NCI-H1105 treated with DMSO at 0.1 percent for 48 hours (cell line): ENCODE data around the gene CACNA2D4.

Experiments
- DNase-seq: peaks from one replicate; lab custom pipeline; 2025; lab: John Stamatoyannopoulos, UW

Gene CACNA2D4

DNA sequence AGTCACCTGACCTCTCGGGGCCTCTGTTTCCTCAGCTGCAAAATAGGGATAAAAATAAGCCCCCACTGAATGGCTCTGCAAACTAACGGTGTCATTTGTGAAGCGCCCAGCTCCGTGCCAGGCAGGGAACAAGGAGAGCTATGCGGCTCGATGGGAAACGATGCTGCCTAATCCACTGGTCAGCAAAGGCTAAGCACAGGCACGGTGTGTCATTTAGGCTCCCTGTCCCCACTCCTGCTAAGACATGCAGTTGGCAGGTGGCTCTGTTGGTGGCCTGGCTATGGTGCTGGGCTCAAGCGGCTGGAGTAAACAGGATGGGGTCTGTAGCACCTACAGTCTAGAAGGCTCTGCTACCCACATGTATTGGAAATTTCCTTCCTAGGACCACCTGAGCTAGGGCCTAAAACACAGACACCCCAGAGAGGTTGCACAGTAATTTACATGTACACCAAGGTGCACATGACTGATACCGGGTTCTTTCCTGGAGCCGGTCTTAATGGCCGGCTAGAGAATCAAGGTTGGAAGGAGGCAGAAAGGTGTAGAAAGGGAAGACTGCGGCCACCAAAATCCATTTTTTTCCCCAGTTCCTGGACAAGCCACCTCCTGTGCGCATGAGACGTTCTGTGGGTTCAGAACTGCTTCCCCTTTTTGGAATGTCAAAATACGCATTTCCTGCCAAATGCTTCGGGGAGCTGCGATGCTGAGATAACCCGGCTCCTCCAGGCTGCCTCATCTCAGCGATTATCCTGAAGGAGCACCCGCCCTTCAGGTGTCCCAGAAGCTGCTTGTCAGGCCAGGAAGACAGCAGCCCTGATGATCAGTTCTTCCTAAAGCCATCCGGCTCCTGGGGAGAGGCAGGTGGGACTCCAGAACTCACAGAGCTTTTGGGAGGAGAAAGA is 1.0 kb downstream of the CACNA2D4 start:
- no peak for DNase-seq

DNA sequence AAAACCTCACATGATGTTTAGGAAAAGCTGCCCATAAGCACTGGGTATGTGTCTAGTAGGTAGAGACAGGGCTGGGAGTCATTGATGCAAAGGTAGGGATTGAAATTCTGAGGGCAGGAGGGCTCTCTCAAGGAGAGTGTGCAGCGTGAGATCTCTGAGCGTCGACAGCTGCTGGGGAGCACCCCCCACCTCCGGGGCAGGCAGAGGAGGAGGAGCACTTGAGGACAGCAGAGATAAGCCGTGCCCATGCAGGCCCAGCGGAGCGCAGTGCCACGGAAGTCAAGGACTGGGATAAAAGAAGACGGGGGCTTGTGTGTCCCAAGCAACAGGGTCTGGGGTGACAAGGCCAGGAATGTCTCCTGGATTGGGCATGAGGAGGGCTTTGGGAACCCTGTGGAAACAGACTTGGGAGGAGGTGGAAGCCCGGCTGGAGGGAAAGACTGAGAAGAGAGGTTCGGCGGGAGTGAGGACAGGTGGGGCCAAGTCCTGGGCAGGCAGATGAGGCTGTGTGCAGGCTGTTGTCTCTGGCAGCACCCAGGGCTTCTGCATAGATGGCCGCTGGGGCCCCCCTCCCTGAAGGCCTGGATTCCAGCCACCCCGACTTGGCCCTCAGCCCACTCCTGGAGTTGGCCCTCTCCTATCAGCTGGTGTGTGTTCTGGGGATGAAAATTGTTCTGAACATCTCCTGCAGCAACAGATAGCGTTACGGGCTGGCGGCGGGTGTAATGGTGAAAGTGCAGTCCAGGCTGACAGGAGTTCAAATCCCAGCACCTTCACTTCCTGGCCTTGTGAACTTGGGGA is 1.9 kb downstream of the CACNA2D4 start:
- DNase-seq, result peak; percentile 85

DNA sequence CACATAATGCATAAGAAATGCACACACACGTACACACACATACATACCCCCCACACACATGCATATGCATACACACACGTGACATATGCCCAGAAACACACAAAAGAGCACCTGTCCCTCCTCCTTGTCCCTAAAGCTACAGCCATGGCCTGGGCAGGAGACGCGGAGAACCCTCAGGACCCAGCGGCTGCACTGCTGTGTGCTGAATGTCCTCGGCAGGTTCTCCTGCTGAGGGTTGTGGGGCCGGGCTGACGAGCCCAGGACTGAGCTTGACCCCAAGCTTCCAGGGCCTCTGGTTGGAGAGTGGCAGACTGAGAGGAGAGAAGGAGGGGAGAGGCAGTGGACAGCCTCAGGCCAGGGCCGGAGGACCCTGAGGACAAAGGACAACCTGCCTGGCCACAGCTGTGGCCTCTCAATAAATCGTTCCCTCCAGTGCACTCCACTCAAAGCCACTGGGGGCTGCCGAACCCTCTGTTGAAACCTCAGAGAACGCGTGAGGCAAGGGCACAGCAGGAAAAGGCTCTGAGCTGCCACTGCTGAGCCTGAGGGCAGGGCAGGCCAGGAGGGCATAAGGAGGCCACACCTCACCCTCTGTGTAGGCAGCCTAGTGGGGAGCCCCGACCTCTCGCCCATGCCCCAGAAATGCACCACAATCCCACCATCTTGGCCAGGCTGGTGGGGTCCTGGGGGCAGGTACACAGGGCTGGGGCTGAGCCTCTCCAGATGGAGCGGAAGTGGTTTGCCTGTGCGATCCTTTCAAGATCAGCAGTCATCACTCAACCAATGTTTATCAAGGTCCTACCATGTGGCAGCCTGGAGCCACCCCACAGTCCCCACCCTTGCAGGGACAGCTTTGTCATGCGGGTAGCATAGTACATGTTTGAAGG is 3.1 kb downstream of the CACNA2D4 start:
- DNase-seq, result no peak

DNA sequence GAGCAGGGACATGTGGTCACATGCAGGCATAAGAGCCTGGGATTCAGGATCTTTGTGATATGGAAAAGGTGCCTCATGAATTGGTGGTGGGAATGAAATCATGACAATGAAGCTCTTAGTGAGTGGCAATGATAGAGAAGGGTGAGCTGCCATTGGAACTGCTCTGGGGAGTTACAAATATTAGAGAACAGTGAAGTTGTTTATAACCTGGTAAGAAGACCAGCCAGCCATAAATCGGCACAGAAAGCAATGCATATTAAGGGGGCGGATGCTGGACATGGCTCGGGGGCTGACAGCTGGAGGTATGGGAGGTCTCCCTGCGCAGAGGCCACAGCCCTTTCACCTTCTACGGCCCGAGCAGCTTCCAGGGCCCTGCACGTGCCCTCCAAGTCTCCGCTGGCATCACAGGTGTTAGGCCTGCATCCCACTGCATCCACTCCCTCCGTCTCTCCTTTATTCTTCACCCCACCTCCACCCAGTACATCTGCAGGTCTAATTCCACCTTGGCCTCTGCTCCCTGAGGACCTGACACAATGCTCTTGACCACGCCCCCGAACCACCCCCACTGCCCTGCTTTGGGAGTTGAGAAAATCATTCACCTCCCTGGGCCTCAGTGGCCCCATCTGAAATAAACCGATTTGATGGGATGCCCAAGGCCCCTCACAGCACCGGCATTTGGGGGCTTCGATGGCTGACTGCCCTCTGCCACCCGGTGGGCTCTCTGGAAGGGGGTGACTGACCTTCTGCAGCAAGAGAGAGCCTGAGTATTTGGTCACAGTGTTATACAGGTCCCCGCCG is 4.1 kb downstream of the CACNA2D4 start:
- no peak for DNase-seq

DNA sequence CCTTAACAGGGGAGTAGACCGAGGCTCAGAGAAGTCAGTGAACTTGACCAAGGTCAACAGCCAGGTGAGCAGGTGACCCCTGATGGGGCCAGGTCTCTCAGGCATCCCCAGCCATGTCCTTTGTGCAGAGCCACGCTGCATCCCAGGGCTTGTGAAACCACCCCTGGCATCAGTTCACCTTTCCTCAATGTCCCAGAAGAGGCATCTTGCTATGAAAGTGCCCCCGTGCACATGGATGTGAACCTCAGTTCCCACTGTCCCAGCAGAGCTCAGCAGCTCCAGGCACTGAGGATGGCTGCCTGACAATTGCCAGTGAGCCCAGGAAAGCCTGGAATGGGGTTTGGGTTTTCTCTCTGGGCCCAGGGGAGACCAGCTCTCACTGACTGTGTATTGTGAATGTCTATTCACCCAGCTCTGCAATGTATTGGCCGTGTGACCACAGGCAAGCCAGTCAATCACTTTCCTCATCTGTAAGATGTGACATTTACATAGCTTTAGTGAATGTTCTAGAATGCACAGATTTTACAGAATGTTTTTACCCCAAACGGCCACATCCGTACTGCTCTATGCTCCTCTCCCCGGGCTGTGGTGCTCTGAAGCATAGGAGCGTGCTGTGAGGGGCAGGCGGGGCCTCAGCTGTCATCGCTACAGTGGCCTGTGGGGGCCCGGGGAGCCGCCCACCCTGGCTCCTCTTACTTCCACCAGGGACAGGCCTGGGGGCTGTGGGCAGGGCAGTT is 4.9 kb downstream of the CACNA2D4 start:
- DNase-seq, result no peak

DNA sequence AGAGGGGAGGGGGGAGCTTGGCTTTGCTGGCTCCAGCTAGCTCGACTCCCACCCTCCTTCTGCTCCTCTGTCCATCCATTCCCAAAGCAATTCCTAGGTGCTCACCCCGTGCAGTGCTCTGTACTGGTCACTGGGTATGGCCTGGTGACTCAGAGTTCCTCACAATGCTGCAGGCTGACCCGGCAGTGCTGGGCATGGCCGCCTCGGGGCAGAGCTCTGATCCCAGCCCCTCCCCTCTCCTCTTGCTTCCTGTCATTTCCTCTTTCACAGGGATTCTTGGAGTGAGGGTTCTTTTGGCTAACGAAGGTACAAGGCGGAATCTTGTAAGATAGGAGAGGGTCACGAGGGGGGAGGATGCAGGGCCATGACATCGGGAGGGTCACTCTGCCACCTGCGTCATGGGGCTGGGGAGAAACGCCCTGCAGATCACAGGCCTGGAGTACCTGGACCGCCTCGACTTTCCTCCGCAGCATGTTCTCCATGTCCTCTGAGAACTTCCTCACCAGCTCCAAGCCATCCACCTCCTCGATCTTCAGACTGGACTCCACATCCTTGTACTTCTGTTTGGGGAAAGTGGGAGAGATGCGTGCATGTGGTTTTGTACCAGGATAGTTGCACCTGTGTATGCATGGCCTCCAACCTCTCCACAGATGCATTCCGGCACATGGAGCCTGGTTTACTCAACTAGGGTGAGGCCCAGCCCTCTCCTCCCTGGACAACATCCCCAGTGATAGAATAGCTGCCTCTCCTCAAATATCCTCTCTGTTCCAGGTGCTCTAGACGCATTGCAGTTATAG is 5.7 kb downstream of the CACNA2D4 start:
- DNase-seq, result no peak

DNA sequence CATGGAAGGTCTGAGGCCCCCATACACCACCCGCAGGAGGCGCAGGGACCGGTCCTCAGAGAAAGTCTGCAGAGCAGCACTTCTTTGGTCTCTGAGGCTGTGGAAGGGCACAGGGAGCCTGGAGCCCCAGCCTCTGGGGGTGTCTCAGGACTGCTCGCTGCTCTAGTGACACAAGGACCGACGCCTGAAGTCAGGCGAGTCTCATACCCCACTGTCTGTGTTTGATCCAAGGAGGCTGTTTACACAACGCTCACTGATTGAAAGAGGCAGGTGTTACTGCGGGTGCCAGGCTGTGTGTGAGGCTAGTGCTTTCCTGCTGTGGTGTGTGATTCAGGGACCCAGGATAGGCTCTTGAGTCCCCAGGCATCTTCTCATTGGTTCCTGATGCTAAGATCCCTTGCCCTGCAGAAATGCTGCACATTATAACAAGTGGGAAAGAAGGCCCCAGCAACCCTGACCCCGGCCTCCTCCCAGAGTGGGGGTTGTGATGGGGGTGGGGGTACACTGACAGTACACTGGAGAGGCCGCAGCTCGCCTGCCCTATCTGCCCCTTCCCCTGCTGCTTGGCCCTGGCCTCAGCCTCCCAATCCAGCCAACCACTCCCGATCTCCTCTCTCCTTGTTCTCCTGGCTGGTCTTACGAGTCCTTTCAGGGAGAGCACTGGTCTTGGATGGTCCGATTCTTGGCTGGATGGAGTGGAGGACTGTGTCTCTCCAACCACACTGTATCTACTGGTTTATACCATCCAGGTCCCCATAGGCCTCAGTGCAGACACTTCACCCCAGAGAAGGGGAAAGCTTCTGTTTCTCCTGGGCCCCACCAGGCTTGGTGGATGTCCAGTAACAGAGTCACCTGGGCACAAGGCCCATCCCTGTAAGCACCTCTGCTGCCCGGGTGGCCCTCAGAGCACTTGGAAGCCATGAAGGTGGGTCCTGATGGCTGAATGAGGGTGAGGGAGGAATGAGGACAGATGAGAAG is 6.6 kb downstream of the CACNA2D4 start:
- DNase-seq, result peak; percentile 48

DNA sequence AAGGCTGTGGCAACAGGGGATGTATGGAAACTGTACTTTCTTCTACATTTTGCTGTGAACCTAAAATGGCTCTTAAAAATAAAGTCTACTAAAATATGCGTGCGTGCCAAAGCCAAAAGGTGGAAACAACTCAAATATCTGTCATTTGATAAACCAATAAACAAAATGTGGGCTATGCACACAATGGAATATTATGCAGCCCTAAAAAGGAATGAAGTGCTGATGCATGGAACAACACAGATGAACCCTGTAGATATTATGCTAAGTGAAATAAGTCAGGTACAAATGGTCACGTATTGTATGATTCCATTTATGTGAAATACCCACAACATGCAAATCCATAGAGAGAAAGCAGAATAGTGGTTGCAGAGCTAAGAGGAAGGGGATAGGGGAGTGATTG is 8.0 kb downstream of the CACNA2D4 start:
- no peak for DNase-seq

DNA sequence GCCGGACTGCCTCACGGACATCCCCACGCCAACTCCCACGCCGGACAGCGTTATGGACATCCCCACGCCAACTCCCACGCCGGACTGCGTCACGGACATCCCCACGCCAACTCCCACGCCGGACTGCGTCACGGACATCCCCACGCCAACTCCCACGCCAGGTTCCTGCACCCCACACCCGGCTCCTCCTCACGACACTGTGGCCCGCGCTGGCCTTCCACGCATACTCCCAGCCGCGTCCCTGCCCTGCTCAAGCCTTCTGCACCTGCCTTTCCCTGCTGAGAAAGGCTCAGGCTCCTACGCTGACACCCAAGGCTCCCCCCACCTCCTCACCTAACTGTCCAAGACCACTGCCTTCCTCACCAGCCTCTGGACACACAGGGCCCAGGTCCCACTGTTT is 9.7 kb downstream of the CACNA2D4 start:
- DNase-seq, result no peak

DNA sequence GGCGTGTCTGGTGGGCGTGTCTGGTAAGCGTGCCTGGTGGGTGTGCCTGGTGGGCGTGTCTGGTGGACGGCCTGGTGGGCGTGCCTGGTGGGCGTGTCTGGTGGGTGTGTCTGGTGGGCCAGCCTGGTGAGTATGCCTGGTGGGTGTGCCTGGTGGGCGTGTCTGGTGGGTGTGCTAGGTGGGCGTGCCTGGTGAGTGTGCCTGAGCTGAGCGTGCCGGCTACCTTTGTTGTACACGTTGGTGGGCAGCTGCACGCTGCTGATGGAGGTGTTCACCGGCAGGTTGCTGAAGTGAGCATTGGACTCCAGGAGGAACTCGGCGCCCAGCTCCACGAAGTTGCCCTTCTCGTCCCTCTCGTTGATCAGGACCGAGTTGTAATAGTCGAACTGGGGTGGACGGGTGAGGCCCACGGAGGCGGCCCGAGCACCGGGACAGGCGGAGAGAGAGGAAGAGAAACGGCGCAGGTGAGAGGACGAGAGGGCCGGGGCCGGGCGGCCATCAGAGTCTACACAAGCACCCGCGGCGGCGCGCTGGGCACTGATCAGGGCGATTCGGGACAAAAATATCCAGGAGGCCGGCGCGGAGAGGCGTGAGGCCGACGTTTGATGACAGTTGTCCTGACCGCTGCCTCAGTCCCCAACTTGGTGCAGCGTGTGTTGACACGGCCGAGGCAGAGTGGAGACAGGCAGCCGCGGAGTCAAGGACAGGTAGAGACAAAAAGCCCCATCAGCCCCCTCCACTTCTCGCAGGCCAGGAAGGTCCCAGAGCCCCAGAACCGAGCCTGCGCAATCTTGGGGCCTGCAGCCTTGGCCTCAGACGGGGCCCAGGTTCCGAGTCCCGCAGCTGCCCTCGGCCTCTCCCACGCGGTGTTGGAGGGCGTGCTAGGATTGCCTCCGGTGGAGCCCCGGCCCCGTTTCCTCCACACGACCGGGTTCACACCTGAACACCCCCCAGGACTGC is 10.5 kb downstream of the CACNA2D4 start:
- DNase-seq, result no peak

DNA sequence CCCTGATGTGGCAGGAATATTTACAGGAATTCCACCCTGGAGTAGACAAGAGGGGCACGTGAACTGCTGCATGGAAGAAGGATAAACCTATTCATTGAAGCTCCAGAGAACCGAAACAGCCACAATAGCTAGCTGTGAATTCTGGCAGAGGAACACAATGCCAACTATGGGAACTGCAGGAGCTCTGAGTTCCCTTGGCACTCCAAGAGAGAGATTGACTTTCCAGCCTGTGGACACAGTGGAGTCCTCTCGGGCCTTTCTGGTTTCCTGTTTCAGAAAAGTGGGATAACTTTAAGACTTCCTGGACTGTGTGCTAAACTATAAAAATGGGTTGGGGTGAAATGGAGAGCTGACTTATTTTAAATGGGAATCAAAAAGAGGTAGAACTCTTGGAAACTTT is 11.9 kb downstream of the CACNA2D4 start:
- no peak for DNase-seq

DNA sequence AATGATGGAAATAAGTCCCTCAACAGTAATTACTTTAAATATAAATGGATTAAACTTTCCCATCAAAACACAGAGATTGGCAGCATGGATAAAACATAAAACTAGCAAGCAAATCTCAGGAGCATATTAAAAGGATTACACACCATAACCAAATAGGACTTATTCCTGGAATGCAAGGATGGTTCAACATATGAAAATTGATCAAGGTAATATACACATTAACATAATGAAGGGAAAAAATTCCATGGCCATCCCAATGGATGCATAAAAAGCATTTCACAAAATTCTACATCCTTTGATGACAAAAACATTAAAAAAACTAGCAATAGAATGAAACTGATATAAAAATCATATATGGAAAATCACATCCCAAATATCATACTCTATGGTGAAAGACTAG is 13.6 kb downstream of the CACNA2D4 start:
- no peak for DNase-seq

DNA sequence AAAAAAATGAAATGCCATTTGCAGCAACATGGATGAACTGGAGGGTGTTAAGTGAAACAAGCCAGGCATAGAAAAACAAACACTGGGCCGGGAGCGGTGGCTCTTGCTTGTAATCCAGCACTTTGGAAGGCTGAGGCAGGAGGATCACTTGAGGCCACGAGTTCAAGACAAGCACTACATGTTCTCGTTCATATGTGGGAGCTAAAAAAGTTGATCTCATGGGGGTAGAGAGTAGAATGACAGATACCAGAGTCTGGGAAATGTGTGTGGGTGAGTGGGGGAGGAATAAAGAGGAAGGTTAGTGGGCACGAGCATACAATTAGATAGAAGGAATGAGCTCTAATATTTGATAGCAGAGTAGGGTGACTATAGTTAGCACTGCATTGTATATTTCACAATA is 21.5 kb downstream of the CACNA2D4 start:
- no peak for DNase-seq

DNA sequence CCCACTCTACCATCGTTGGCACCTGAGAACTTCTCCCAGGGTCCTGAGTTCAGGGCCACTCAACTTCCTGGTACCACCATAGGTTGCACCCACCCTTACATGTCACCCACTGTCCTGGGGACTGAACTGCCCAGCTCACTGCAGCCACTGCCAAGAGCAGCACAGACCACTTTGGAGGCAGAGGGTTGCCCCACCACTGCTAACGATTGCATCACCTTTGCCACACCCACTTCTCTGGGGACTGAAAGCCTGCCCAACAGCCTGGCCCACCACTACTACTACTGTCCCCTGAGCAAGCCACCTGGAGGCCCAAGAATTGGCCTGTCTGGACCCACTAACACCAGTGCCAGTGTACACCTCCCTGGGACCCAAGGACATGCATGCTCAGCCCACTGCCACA is 27.6 kb downstream of the CACNA2D4 start:
- DNase-seq, result no peak

DNA sequence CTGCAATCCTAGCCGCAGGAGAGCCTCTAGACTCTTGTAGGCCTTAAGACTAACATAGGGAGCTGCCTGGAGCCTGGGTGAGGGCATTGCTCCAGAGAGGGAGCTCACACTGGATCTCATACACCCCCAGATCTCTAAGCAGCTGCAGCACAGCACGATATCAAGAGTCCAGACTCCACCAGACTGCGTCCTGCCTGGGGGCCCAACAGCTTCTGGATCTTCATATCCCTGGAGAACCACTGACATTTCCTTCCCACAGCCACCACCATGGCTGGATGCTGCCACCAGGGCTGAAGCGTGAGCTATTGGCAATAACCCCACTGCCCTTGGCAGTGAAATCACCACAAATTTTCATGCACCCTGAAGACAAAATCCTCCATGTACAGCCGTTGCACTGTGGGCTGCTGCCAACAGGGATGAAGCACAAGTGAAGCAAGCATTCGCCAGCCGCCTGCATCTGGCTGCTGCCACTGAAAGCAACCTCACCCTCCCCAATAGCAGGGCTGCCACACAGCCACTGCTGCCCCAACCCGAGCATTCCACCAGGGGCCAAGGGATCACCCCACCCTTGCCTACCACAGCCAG is 28.2 kb downstream of the CACNA2D4 start:
- no peak for DNase-seq

DNA sequence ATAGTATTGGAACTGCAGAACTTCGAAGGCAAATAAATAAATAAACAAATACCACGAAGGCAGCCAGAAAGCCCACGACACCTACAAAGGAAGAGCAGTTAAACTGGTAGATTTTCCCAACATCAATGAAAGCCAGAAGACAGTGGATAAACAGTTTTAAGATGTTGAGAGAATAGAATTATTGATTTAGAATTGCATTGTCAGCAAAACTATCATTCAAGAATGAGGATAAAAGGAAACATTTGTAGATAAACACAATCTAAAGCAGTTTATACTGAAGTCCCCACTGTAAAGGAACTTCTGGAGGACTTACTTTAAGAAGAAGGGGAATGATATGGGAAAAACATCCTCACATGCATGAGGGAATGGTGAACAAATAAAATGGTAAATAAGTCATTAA is 29.5 kb downstream of the CACNA2D4 start:
- no peak for DNase-seq

DNA sequence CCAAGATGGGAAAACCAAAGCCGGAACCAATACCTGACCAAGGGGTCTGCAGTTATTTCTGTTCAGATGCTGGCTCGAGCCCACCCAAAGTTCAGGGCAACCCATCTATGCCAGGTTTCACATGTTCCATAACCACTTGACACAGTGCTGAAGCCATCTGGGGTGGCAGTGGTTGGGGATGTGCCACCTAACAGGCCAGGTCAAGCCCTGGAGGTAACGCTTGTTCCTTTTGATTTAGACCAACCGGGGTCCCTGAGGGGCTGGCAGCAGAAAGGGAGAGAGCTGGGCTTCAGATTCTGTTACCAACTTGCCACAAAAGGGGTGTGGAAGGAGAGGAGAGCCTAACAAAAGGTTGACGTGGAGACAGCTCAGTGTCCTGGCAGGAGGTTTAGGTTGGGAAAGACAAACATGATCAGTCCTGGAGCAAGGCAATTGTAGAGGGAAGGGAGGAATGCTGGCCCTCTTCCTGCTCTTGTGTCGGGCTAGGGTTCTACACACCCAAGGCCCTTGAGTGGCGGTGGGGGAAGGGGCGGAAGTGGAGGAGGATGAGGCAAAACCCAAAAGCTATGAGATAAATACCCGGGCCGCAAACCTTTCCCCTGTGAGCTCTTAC is 31.9 kb downstream of the CACNA2D4 start:
- no peak for DNase-seq
